Adrenal gland (tissue), 12 donors: ENCODE results near the gene FAM181A. TPM values are rescaled to one million over a fixed set of nuclear protein-coding genes. Genes with fewer than 3 reads are reported as not detected.

Source experiments
- DNase-seq, 7 donors: peaks; one replicate each; pipeline ENCODE4 v3.0.0-alpha.2; 2019 to 2020
- H3K27ac ChIP-seq, 5 donors: fragments of 200-600 bp; sonication (generic) in 4 of 5; 1 replicate in 3 of 5; 2 replicates in 2 of 5; pipeline versions ENCODE4 v1.5.1 to v1.8.0; 2016 to 2020; ENCODE audit warnings: mild to moderate bottlenecking in 1 of 5
- H3K27me3 ChIP-seq: fragments of 200-600 bp; 2 replicates; pipeline ENCODE4 v1.8.0; 2021
- H3K36me3 ChIP-seq, 2 donors: fragments of 200-600 bp; replicated peaks in 1 of 2; 1 replicate in 1 of 2; 2 replicates in 1 of 2; pipeline versions ENCODE4 v1.5.1 to v1.8.0; 2018 to 2022
- H3K4me1 ChIP-seq, 2 donors: fragments of 200-600 bp; replicated peaks in 1 of 2; 1 replicate in 1 of 2; 2 replicates in 1 of 2; pipeline versions ENCODE4 v1.5.1 to v1.8.0; 2018 to 2021
- H3K4me3 ChIP-seq, 4 donors: fragments of 200-600 bp; sonication (generic) in 3 of 4; one replicate each; pipeline ENCODE4 v1.5.1; 2016 to 2018
- H3K9me3 ChIP-seq, 3 donors: fragments of 200-600 bp; sonication (generic) in 1 of 3; replicated peaks in 1 of 3; 1 replicate in 2 of 3; 2 replicates in 1 of 3; pipeline versions ENCODE4 v1.5.1 to v1.8.0; 2016 to 2021
- POLR2A ChIP-seq, 2 donors: fragments of 450-650 bp; IDR thresholded peaks; one replicate each; pipeline ENCODE4 v1.6.1; 2017; ENCODE audit warnings: antibody characterized with exemption in 2 of 2, mild to moderate bottlenecking in 2 of 2, moderate library complexity in 1 of 2
- WGBS, 4 donors: extraction: QIAGEN DNeasy Blood & Tissue Kit in 2 of 4; methylation state at CpG; one replicate each; pipeline versions ENCODE4 v1.1.5 to v1.1.7; 2013 to 2017; 5-methylcytosine and 5-hydroxymethylcytosine counted together
- intact Hi-C, 2 donors: fragments of 100-400 bp; cut with DNase I; formaldehyde crosslinking; loops; one replicate each; pipeline versions ENCODE4 v1.14.1 to v1.15.0; 2022 to 2023
- polyA plus RNA-seq, 3 donors: library from polyadenylated mRNA; stranded (reverse); fragments of 200-250 nt in 2 of 3; fragments of 350-450 nt in 1 of 3; fragmentation: Illumina TruSeq in 1 of 3; extraction: RNeasy Lipid Tissue Mini Kit (QIAGEN cat#74804) in 1 of 3; gene quantifications; one replicate each; pipeline ENCODE4 v1.2.3, GENCODE V29; 2013 to 2014
- total RNA-seq, 9 donors: library from RNA; depleted of rRNA in 4 of 9; stranded (reverse); fragments of >200 nt in 4 of 9; fragments of 120-200 nt in 1 of 9; fragmentation: NEBNext Ultra II Directional in 1 of 9; extraction: Animal tissue kit (Norgen Biotek cat#: 25700) in 1 of 9; gene quantifications; one replicate each; pipeline versions ENCODE4 v1.1.0 to v1.2.4, GENCODE V29; 2013 to 2023
- TF ChIP-seq, protein P1 (sequence below), 6 experiments: fragments of 450-650 bp in 4 of 6; fragments of 200-600 bp in 2 of 6; sonication (generic) in 1 of 6; IDR thresholded peaks; 1 replicate in 5 of 6; 2 replicates in 1 of 6; pipeline versions ENCODE4 v1.5.1 to v1.8.0; 2016 to 2021; ENCODE audit warnings: antibody characterized with exemption in 6 of 6, mild to moderate bottlenecking in 2 of 6, moderate library complexity in 1 of 6
- donor health status: healthy with polysubstance abuse.
- donor health status: Bipolar disorder and iron deficiency.
- donor health status: DM: yes; HTN: yes; CAD: no.
- donor health status: DM: no; HTN: no; CAD: no.
- donor health status: DM: no; HTN: no; CAD: no.
- donor health status: DM: yes; HTN: yes; CAD: no.

Gene FAM181A
- total and polyA plus RNA-seq, 12 donors = not detected

DNA sequence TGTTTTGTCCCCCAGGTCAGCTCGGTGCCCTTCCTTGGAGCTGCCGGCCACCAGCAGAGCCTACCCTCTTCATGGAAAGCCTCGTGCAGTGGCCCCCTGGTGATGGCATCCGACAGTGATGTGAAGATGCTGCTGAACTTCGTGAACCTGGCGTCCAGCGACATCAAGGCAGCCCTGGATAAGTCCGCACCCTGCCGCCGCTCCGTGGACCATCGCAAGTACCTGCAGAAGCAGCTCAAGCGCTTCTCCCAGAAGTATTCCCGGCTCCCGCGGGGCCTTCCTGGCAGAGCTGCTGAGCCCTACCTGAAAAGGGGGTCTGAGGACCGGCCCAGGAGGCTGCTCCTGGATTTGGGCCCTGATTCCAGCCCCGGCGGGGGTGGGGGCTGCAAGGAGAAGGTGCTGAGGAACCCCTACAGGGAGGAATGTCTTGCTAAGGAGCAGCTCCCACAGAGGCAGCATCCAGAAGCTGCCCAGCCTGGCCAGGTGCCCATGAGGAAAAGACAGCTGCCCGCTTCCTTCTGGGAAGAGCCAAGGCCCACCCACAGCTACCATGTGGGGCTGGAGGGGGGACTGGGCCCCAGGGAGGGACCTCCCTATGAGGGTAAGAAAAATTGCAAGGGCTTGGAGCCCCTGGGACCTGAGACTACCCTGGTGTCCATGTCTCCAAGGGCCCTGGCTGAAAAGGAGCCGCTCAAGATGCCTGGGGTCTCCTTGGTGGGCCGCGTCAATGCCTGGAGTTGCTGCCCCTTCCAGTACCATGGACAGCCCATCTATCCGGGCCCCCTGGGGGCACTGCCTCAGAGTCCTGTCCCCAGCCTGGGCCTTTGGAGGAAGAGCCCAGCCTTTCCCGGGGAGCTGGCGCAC lies 1.3 kb downstream of the FAM181A start:
- Histone ChIP-seq H3K4me1 (no peaks in the 10 kb centered on the region), H3K4me3 (no peak overlapping the region), H3K9me3 (no peaks in the 10 kb centered on the region), H3K36me3 (no peaks in the 10 kb centered on the region), H3K27me3 (no peaks in the 10 kb centered on the region), H3K27ac (no peak overlapping the region)
- intact Hi-C loops = no loop called here
- WGBS, 4 donors = 87 to 93% (median 88%) methylated on average over 10 to 26 of the region's 26 CpGs
- DNase-seq = no peak
- TF ChIP-seq, protein P1, sequence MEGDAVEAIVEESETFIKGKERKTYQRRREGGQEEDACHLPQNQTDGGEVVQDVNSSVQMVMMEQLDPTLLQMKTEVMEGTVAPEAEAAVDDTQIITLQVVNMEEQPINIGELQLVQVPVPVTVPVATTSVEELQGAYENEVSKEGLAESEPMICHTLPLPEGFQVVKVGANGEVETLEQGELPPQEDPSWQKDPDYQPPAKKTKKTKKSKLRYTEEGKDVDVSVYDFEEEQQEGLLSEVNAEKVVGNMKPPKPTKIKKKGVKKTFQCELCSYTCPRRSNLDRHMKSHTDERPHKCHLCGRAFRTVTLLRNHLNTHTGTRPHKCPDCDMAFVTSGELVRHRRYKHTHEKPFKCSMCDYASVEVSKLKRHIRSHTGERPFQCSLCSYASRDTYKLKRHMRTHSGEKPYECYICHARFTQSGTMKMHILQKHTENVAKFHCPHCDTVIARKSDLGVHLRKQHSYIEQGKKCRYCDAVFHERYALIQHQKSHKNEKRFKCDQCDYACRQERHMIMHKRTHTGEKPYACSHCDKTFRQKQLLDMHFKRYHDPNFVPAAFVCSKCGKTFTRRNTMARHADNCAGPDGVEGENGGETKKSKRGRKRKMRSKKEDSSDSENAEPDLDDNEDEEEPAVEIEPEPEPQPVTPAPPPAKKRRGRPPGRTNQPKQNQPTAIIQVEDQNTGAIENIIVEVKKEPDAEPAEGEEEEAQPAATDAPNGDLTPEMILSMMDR (IDR thresholded peaks at IDR 0.05) = no peak
- no peak for TF ChIP-seq POLR2A (IDR thresholded peaks at IDR 0.05)

DNA sequence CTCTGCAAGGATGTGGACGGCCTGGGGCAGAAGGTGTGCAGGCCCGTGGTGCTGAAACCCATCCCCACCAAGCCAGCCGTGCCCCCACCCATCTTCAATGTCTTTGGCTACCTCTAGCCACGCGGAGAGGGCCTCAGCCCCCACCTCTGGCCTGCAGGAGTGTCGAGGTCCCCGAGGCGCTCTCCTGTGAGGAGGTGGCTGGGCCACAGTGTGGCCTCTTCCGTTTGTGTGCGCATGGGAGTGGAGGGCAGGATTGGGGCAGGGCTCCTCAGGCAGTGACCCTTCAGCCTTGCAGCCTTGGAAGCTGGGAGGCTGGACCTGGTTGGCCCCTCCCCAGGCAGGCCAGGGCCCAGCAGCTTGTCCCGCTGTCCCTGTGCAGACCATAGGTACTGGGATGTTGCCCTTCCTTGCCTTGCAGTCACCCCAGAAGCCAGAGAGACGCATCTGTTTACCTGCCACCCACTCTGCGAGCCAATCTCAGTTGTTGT lies 1.9 kb downstream of the FAM181A start:
- no peak for DNase-seq
- 83 to 87% (median 85%) methylated on average over 3 to 13 of the region's 13 CpGs for WGBS, 4 donors

DNA sequence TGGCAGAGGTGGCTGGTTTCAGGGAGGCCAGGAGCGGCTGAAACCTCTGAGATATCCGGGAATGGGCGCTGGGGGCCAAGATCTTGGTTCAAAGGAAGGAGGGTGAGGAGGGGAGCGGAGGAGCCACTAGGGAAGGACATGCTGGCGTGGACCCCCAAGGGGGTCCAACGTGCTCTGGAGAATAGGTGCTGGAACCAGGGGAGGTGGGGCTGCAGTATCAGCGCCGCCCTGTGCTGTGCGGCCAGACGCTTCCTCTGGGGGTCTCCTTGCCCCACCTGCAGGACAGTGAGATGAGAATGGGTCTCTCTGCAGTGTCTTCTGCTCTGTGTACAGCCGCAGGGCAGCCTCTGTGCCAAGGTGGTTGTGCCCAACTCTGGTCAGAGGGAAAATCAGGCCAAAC lies 2.5 kb downstream of the FAM181A start:
- H3K27ac ChIP-seq = no peak overlapping the region
- TF ChIP-seq POLR2A (IDR thresholded peaks at IDR 0.05) = no peak
- TF ChIP-seq, protein P1 (IDR thresholded peaks at IDR 0.05) = no peak
- H3K4me3 ChIP-seq = no peak overlapping the region
- no peak for DNase-seq
- H3K27me3 ChIP-seq = no peaks in the 10 kb centered on the region
- WGBS, 4 donors = 79 to 90% (median 87%) methylated on average over 7 to 11 of the region's 11 CpGs
- intact Hi-C loops = loop anchor here in 1 of 2 donors (10.0 kb wide), 1 partner anchor 255 kb away; no protein-coding TSS in a partner anchor
- H3K9me3 ChIP-seq = no peaks in the 10 kb centered on the region
- H3K4me1 ChIP-seq = no peaks in the 10 kb centered on the region
- H3K36me3 ChIP-seq = no peaks in the 10 kb centered on the region

More for the DNA sequence above, 1.9 kb downstream of the FAM181A start:
- Histone ChIP-seq H3K36me3 (no peaks in the 10 kb centered on the region), H3K4me3 (no peak overlapping the region), H3K9me3 (no peaks in the 10 kb centered on the region), H3K27ac (no peak overlapping the region), H3K4me1 (no peaks in the 10 kb centered on the region), H3K27me3 (no peaks in the 10 kb centered on the region)
- no peak for TF ChIP-seq POLR2A (IDR thresholded peaks at IDR 0.05)
- TF ChIP-seq, protein P1 (IDR thresholded peaks at IDR 0.05) = no peak
- intact Hi-C loops = no loop called here

GRCh38 chr14:93930296-93930988 lies 3.3 kb downstream of the FAM181A start:
- Histone ChIP-seq H3K4me3 (no peak overlapping the region), H3K4me1 (no peaks in the 10 kb centered on the region), H3K27ac (no peak overlapping the region), H3K36me3 (no peaks in the 10 kb centered on the region), H3K27me3 (no peaks in the 10 kb centered on the region), H3K9me3 (no peaks in the 10 kb centered on the region)
- 76 to 87% (median 80%) methylated on average over 5 to 8 of the region's 8 CpGs for WGBS, 4 donors
- intact Hi-C loops = loop anchor here in 1 of 2 donors (10.0 kb wide), 1 partner anchor 254 kb away; no protein-coding TSS in a partner anchor
- DNase-seq = no peak
- no peak for TF ChIP-seq POLR2A (IDR thresholded peaks at IDR 0.05)
- TF ChIP-seq, protein P1 (IDR thresholded peaks at IDR 0.05) = no peak
